Activated CD8-positive, alpha-beta memory T cell treated with anti-CD3 and anti-CD28 coated beads for 1 hour (primary cell): ENCODE measurements around the gene PHEX.
A peak's percentile ranks its signal among the peaks of the same experiment; 100 is the strongest.

ENCODE experiments used
- DNase-seq, 2 donors: peaks; one replicate each; pipeline ENCODE4 v3.0.0-alpha.2; 2020; ENCODE audit warnings: low read depth in 1 of 2; ENCODE audit errors: extremely low read depth in 1 of 2

The PHEX gene

DNA sequence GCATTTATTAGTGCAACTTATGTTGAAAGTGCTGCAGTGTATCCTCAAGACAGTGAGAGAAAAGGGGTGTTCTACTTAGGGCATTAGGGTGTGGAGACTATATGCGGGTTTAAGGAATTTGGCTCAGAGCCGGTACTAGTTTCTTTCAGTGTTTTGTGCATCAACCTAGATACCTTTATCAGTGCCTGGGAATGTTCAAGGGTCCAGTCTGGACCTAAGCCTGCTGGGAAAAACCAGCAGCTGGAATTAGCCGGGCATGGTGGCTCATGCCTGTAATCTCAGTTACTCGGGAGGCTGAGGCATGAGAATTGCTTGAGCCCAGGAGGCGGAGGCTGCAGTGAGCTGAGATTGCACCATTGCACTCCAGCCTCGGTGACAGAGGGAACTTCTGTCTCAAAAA is 7.4 kb downstream of the PHEX start:
- no peak for DNase-seq

DNA sequence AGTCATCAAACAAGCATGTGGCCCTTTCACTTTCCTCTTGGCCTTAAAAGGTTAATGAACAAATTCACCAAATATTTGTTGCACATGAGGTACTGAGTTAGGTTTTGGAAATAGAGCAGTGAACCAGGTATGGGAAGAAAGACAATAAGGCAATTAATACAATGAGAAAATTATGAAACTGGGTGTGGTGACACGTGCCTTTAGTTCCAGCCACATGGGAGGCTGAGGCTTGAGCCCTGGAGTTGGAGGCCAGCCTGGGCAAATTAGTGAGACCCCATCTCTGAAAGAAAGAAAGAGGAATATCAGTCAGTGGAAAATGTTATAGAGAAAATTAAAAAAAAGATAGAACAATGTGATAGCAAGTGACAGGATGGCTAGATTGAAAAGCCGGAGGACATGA is 8.1 kb downstream of the PHEX start:
- no peak for DNase-seq

DNA sequence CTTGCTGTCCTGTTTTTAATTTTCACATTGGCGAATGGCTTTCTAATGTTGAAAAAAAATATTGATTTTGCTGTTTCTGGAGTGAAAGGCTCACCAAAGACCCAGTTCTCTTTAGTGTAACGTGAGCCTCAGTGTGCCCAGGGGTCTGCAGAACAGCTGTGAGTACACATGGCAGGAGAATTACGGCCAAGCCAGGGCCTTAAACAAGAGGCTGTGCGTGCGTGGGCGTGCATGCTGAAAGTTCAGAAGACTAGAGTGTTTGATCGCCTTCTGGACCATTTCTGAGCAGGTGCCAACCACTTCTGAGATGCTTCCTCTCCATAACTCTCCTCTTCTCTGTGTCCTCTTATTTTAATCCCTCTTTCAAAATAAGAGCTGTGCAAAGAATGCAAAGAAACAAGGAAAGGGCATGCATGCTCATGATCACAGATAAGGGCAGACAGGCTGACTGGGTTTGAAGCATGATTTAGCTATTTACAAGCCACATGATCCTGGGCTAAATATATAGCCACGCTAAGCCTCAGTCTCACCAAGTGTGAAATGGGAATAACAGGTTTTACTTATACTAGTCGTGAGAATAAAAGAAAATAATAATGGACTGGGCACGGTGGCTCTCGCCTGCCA is 9.9 kb downstream of the PHEX start:
- DNase-seq: no peak

- DNase-seq: no peak
Measured at GRCh38 chrX:22043872-22044271, 11.7 kb downstream of the PHEX start.

- DNase-seq: no peak
Measured at GRCh38 chrX:22047468-22047867, 15.3 kb downstream of the PHEX start.

DNA sequence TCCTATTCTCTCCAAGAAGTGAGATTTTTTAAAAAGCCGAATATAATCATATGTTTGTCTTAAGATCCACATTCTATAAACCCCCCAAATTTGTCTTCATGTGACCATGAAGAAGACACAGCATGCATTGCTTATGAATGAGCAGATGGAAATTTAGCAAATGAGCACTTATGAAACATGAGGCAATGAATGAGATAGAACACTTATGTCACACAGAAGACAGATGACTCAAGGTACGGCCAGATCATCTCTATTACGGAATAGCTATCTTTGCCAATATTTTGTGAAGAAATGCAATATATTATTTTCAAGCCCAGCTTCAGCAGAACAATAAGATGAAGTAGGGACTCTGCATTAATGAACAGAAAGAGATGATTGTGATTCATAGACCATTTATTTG is 21.4 kb downstream of the PHEX start:
- DNase-seq: no peak

DNA sequence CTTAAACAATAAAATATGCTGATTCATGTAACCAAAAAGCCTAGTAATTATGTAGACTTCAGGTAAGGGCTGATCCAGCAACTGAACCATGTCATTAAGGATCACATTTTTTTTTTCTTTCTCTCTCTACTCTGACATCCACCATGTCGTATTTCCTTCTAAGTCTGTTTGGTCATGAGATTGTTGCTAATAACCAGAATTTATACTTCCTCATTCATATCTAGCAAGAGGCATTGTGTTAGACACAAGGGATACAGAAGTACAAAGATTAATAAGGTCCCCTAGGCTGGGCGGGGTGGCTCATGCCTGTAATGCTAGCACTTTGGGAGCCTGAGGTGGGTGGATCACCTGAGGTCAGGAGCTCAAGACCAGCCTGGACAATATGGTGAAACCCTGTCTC is 24.1 kb downstream of the PHEX start:
- no peak for DNase-seq

GRCh38 chrX:22057667-22058066 is 25.5 kb downstream of the PHEX start:
- no peak for DNase-seq

GRCh38 chrX:22059775-22060174 is 27.6 kb downstream of the PHEX start:
- no peak for DNase-seq

- DNase-seq: no peak
Measured at GRCh38 chrX:22060415-22061280, 28.5 kb downstream of the PHEX start.

DNA sequence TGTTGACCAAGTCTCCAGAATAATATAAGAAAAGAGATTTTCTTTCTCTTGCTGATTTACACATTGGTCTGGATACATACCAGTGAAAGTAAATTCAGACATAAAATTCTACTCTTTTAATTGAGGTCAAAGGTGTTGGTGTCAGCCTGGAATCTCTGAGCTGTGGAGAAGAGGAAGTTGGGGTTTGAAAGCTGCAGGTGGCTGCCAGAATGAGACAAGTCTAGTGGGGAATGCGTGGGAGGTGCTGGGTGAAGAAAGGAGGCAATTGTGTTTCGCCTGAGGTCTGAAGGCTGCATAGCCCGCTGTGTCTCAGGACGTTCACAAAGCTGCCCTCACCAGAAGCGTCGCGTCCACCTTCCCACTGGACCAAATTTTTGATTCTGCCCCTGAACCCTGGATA is 31.2 kb downstream of the PHEX start:
- DNase-seq: no peak

GRCh38 chrX:22069586-22069985 is 37.5 kb downstream of the PHEX start:
- DNase-seq: no peak

DNA sequence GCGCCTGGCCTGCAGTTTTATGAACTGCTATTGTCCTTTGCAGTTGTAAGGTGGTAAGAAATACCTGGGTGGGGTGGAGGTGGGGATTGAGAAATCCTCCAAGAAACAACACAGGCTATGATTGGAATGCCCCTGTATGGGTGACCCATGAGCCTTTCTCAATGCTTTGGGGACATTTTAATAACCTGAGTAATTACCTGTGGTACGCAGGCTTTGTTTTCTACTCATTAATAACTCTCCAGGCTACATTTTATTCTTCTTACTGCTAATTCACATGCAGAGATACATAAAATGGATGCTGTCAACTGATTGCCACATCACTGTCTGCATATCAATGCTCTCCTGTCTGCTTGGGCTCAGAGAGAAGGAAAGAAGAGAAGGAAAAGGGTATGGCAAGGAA is 41.8 kb downstream of the PHEX start:
- no peak for DNase-seq

DNA sequence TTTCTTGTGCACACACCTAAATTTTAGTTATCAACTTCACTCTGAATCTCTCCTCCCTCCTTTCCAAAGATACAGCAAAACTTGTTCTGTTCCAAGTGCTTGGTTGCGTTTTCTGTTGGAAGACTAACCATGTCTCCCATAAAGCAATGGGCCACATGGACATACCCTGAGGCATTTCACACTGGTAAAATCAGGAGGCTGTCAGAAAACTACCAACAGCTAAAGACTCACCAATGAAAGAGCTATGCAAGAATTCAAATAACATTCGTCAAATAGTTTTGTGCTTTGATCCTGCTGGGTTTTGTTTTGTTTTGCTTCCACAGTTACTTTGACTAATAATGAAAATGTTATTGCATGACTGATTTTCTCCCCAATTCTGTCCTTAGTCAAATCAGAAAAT is 46.0 kb downstream of the PHEX start:
- no peak for DNase-seq

DNA sequence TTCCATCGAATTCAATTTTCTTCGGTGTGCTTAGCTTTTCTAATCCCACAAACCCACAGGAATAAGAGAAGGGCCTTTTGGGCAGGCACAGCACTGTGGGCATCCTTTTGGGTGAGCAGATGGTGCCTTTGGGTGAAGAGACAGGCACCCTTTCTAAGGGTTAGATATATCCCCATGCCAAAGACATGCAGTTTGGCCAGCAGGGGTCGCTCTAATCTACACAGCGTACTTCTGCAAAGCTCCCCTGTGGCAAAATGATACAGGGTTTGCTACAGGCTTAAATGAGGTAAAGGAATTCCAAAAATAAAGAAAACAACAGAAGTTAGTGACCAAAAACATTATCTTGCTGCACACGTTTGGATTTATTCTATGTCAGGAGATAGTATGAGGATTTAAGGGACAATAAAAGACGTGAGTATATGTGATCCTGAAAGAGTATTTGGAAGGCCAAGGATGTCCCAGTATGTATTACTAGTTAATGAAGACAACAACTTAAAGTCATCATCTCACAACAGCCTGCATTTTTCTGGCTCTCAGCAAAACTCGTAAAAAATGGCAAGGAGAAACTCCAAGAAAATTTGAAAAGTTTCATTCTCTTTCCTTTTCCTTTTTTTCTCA is 49.5 kb downstream of the PHEX start:
- peak in 1 of 2 donors; percentile 5 for DNase-seq

DNA sequence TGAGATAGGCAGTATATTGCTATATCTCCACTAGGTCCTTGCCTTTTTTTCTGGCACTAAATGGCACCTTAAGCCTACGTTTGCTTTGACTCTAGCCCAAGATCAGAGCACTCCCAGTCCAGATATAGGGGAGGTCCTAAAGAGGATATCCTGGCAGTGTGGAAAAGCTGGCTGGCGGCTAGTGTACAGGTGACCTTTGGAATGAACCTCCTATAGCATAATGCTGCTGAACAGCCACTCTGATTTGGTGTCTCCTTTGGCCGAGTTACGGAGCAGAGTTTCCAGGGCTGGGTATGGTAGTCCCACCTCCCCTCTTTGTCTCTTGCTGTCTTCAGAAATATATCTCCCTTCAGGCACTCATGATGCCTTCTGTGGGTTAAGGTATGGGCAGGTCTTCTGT is 53.9 kb downstream of the PHEX start:
- DNase-seq: no peak

GRCh38 chrX:22087011-22087557 is 55.0 kb downstream of the PHEX start:
- no peak for DNase-seq

DNA sequence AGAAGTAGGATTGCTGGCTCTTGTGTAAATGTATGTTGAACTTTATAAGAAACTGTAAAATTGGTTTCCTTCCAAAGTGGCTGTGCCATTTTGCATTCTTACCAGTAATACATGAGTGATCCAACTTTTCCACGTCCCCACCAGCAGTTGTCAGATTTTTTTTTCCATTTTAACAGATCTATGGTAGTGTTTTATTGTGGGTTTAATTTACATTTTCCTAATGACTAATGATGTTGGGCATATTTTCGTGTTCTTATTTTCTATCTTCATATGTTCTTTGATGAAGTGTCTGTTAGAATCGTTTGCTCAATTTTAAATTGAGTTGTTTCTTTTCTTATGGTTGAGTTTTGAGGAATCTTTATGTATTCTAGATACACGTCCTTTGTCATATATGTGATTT is 56.2 kb downstream of the PHEX start:
- no peak for DNase-seq

- no peak for DNase-seq
Measured at GRCh38 chrX:22090181-22090580, 58.1 kb downstream of the PHEX start.

- DNase-seq: no peak
Measured at GRCh38 chrX:22093550-22093949, 61.4 kb downstream of the PHEX start.

DNA sequence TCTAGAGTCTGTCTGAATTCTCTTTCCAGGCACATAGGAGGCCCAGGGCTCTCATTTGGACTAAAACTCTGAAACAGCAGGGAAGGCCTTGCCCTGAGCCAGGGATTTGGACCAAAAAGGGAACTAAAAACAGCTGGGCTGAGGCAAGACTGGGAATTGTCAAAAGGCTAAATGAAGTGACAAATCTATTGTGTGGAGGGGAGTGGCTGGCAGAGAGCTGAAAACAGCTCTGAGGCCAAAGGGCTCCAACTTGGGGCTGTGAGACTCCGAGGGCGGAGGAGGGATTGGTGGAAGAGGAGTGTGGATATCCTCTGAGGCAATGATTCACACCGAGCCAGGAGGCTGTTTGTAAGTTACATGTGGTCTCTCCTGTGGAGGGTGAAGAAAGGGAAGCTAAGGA is 63.2 kb downstream of the PHEX start:
- no peak for DNase-seq

DNA sequence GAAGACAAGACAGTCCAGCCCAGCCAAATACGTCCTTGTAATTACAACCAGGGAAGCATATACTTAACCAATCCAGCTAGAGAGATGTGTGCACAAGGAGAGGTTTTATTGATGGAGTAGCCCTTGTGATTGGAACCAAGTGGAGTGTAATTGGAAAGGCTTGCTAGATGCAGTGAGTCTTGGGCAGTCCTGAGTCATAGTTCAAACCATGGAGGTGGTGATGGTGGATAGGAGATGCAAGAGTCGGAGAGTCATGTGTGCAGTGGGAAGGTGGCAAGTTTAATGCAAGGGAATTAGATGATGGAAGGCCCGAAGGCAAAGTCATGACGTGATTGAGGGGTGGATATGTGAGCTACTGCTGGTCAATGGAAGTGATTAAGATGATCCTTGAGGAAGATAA is 63.7 kb downstream of the PHEX start:
- DNase-seq: no peak
